ENCODE measurements around the gene SLC15A3.

The SLC15A3 gene

GRCh38 chr11:60927061-60927592 is 24.8 kb downstream of the SLC15A3 start:
- TF ChIP-seq RARB (CRISPR knock-in tag; IDR thresholded peaks at IDR 0.05) (no peak), ARNTL (CRISPR knock-in tag; IDR thresholded peaks at IDR 0.05; ENCODE audit: borderline replicate concordance, low read depth) (no peak), TOX (CRISPR knock-in tag; IDR thresholded peaks at IDR 0.05; ENCODE audit: borderline replicate concordance) (no peak), ZNF8 (CRISPR knock-in tag; IDR thresholded peaks at IDR 0.05) (no peak), CSRNP3 (CRISPR knock-in tag; IDR thresholded peaks at IDR 0.05) (no peak), TCF4 (CRISPR knock-in tag; IDR thresholded peaks at IDR 0.05; ENCODE audit: borderline replicate concordance) (no peak), ZNF70 (CRISPR knock-in tag; IDR thresholded peaks at IDR 0.05) (no peak), BACH2 (CRISPR knock-in tag; IDR thresholded peaks at IDR 0.05; ENCODE audit: borderline replicate concordance) (no peak), ISL1 (CRISPR knock-in tag; IDR thresholded peaks at IDR 0.05) (no peak), ESRRG (CRISPR knock-in tag; IDR thresholded peaks at IDR 0.05) (no peak), PPARA (CRISPR knock-in tag; IDR thresholded peaks at IDR 0.05; ENCODE audit: borderline replicate concordance) (no peak), CSDC2 (CRISPR knock-in tag; IDR thresholded peaks at IDR 0.05) (no peak), GLIS3 (CRISPR knock-in tag; IDR thresholded peaks at IDR 0.05) (no peak), TSHZ2 (CRISPR knock-in tag; IDR thresholded peaks at IDR 0.05) (no peak), PATZ1 (CRISPR knock-in tag; IDR thresholded peaks at IDR 0.05; ENCODE audit: borderline replicate concordance) (no peak)
- no peak for ATAC-seq

GRCh38 chr11:60926500-60926899 is 25.5 kb downstream of the SLC15A3 start:
- ATAC-seq, result no peak
- TF ChIP-seq ARNTL (CRISPR knock-in tag; IDR thresholded peaks at IDR 0.05; ENCODE audit: borderline replicate concordance, low read depth) (no peak), ZNF565 (CRISPR knock-in tag; conservative IDR thresholded peaks at IDR 0.05; ENCODE audit: low read depth) (no peak), CREB5 (CRISPR knock-in tag; IDR thresholded peaks at IDR 0.05; ENCODE audit: low read depth) (no peak), CSRNP3 (CRISPR knock-in tag; IDR thresholded peaks at IDR 0.05) (no peak), GLIS3 (CRISPR knock-in tag; IDR thresholded peaks at IDR 0.05) (no peak), SNAI2 (CRISPR knock-in tag; IDR thresholded peaks at IDR 0.05) (no peak), CSDC2 (CRISPR knock-in tag; IDR thresholded peaks at IDR 0.05) (no peak), TOX (CRISPR knock-in tag; IDR thresholded peaks at IDR 0.05; ENCODE audit: borderline replicate concordance) (no peak), TCF4 (CRISPR knock-in tag; IDR thresholded peaks at IDR 0.05; ENCODE audit: borderline replicate concordance) (no peak), PATZ1 (CRISPR knock-in tag; IDR thresholded peaks at IDR 0.05; ENCODE audit: borderline replicate concordance) (no peak), ZFP30 (CRISPR knock-in tag; IDR thresholded peaks at IDR 0.05) (no peak), ZNF70 (CRISPR knock-in tag; IDR thresholded peaks at IDR 0.05) (no peak), ZFP3 (CRISPR knock-in tag; IDR thresholded peaks at IDR 0.05) (no peak)
